HG02840 (cell line): ENCODE measurements around the gene PPM1L.
A peak's percentile ranks its signal among the peaks of the same experiment; 100 is the strongest.

Experiments
- ATAC-seq: cut with Tn5 transposase; IDR thresholded peaks from one replicate; pipeline ENCODE4 v1.9.1; 2021; ENCODE audit warnings: mild to moderate bottlenecking, moderate library complexity, moderate number of reproducible peaks; ENCODE audit not compliant: unreplicated experiment, low FRiP score

The PPM1L gene

GRCh38 chr3:160841455-160841854 is 85.4 kb downstream of the PPM1L start:
- ATAC-seq: no peak

DNA sequence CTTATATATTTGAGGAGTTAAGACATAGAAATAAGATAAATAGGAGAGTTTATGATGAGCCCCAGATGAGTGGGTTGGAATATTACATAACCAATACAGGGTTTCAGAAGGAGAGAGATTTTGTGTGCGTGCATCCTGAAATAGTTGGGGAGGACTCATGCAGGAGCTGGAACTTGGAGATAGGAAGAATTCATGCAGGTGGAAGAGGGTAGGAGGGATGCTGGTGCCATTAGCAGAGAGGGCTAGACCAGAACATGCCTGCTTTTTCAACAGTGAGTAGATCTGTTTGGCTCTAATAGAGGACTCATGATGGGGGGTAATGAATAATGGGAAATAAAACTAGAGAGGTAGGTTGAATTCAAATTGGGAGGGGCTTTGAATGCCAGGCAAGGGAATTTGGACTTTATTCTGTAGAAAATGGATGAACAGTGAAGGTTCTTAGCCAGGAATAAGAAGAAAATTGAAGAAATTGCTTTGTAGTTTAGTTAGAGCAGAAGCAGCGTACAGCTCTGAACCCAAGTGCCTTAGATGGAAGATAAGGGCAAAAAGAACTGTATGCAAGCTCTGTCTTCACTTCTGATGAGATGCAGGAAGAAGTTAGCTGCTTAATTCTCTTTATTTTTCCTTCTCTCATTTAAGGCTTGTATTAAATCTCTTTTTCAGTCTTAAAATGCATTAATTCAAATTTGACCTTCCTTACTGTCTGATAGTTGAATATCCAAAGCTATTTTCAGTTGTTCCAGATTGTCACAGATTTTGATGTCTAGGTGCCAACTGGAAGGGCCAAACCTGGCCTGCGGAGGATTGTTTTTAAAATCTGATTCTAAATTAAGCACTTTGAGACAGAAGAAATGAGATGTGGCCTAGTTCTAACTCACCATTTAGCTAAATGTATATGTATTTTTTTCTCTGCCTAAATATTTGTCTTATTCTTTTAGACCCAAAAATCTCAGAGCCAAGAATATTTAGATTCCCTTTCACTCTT is 86.3 kb downstream of the PPM1L start:
- no peak for ATAC-seq

- ATAC-seq: no peak
Measured at GRCh38 chr3:160851629-160852210, 95.7 kb downstream of the PPM1L start.

GRCh38 chr3:160852856-160853255 is 96.8 kb downstream of the PPM1L start:
- ATAC-seq: no peak

- ATAC-seq: no peak
Measured at GRCh38 chr3:160856450-160856849, 100.4 kb downstream of the PPM1L start.

DNA sequence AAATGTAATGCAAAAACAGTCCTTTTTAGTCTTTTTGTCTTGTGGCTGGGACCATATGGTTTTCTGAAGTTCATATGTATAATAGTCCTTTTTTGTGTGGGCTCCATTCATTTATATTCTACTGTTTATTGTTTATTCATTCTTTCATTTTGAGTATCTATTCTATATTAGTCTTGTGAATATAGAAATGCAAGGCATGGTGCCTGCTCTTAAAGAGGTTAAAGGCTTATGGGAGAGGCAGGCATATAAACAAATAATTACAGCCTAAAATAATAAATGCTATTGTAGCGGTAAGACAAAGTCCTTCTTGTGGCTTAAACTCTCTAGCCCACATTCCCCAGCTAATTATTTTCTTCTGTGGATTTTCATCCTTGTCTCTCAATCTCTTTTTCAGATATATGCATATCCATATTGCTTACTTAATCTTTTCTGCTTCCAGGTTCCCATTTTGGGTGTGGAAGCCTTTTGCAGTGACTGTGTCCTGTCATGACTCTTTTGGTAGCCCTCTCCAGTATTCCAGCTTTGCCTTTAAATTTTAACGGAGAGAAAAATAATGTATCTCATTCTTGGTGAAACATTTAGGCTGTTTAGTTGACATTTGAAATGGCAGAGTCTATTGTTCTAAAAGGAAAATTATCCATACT is 101.6 kb downstream of the PPM1L start:
- no peak for ATAC-seq

- ATAC-seq: no peak
Measured at GRCh38 chr3:160860346-160860745, 104.3 kb downstream of the PPM1L start.

- no peak for ATAC-seq
Measured at GRCh38 chr3:160869825-160870224, 113.8 kb downstream of the PPM1L start.

DNA sequence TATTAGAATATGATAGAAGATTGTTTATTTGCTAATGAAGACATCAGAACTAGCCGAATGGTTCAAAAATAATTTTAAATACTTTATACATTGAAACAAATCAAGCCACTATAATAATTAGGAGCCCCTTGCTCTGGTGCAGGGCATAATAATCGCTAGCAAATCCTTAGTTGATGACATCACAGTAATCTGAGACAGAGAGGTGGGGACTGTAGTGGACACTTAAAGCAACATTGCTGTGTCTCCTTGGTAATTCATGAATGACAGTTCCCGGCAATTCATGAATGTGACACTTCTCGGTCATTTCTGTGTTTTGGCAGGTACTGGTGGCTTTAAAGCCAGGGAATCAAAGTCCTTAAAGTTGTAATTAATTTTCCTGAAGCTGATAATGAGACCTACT is 114.3 kb downstream of the PPM1L start:
- ATAC-seq: no peak

DNA sequence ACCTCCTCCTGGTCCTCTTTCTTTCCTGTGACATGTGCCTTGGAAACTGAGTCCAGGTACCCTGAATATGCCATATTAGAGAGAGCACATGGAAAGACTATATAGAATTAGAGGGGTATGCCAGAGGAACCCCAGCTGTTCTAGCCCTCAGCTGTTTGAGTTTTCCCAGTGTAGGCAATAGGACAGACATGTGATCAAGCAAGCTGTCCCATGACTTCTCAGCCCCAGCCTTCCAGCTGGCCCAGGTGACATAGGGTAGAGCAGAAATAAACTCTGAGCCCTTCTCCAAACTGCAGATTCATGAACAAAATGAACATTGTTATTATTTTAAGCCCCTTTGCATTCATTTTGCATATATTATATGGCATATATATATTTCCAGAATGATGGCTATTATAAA is 118.7 kb downstream of the PPM1L start:
- no peak for ATAC-seq

DNA sequence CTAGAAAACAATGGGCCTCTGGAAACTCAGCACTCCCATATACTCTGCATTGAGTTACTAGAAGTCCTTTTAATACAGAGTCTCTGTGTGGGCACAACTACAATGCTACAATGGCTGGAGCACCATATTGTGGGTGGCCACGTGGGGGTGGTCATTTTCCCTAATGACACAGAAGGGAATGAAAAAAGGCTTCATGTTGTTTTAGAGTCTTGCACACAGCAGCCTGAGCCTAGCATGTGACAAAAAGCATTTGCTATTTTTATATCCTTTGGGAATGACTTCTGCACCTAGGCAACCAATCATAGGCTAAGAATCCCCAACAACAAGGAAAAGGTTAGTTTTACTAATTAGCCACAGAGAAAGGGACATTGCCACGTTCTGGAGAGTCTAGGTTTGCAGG is 120.6 kb downstream of the PPM1L start:
- ATAC-seq: no peak

DNA sequence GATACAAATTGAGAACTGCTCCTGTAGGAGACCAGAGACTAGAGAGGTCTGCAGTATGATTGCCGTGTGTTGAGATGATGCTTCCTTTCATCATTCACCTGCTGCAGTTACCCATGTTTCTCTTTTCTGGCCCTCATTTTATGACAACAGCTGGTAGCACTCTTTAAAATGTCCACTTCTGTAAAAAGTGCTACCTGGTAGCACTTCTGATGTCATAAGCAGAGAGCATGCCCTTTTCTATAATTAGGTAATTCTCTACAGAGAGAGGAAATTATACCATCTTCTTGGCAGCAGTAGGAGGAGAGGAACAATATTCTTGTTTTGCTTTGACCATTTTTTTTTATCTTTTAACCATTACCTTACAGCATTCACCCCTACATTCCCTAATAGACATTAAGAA is 123.8 kb downstream of the PPM1L start:
- ATAC-seq: no peak

- no peak for ATAC-seq
Measured at GRCh38 chr3:160883373-160883772, 127.3 kb downstream of the PPM1L start.

DNA sequence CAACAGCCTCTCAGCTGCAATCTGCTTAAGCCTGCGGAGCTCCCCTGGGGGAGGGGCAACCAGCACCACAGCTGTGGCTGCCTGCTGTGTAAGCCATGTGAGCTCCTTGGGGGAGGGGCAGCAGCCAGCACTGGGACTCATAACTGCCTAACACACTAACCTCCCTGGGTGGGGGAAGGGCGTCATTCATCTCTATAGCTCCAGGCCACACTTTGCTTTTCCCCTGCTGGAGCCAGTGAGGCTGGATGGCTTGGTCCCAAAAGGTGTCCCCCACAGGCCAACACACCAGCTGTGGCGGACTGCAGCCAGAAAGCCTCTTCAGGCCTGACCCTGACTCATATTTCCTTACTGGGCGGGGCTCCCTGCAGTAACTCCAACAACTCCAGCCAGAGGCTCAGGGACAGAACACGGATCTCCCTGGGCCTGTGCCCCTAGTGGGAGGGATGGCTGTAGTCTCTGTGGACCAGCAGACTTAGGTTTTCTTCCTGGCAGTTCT is 129.8 kb downstream of the PPM1L start:
- peak; percentile 49 for ATAC-seq

DNA sequence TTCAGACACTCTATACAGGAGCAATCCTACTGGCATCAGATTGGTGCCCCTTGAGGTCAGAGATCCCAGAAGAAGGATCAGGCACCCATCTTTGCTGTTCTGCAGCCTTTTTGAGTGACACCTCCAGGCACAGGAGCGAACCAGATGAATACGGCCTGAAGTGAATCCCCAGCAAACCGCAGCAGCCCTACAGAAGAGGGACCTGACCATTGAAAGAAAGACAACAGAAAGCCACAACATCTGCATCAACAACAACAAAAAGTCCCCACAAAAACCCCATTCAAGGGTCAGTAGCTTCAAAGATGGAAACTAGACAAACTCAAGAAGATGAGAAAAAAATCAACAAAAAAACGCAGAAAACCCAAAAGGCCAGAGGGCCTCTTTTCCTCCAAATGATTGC is 130.4 kb downstream of the PPM1L start:
- peak; percentile 81 for ATAC-seq

GRCh38 chr3:160893207-160893606 is 137.2 kb downstream of the PPM1L start:
- no peak for ATAC-seq

DNA sequence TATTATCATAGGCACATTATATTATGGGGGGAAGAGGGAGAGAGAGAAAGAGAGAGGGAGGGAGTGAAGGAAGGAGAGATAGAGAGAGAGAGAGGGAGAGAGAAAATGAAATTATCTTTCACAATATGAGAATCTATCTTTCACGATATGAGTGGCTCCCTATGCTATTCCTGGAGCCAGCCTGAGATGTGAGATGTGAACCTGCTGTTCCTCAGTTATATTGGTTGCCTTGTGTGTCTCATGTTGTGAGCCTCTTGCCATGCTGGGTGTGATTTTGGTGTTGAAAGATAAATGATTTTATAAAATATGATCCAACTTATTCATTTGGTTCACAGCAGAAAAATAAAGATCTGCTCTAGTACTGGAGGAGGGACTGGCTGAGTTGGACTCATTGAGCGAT is 148.7 kb downstream of the PPM1L start:
- ATAC-seq: no peak

DNA sequence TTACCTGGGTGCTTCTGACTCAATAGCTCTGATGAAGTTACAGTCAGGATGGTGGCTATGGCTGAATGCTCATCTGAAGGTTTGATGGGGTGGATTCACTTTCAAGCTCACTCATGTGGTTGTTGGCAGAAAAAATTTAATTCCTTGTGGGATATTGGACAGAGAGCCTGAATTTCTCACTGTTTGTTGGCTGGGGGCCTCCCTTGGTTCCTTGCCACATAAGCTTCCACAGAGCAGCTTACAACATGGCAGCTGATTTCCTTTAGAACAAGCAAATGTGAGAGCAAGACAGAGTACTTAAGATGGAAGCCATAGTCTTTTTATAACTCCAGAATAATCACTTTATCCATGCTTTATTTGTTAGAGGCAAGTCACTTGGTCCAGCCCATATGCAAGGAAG is 150.6 kb downstream of the PPM1L start:
- ATAC-seq: no peak

- ATAC-seq: no peak
Measured at GRCh38 chr3:160909917-160910316, 153.9 kb downstream of the PPM1L start.

- ATAC-seq: no peak
Measured at GRCh38 chr3:160911411-160911810, 155.4 kb downstream of the PPM1L start.

- no peak for ATAC-seq
Measured at GRCh38 chr3:160916472-160916871, 160.4 kb downstream of the PPM1L start.
